Testis (tissue), 2 donors: ENCODE data around the gene IGBP1.

Experiments used
- CTCF ChIP-seq, 3 experiments: fragments of 450-650 bp in 2 of 3; fragments of 200-600 bp in 1 of 3; sonication (generic) in 1 of 3; IDR thresholded peaks; one replicate each; pipeline ENCODE4 v1.5.1; 2016 to 2019; ENCODE audit warnings: antibody characterized with exemption in 3 of 3, mild to moderate bottlenecking in 2 of 3, moderate library complexity in 1 of 3
- POLR2A ChIP-seq: fragments of 450-650 bp; IDR thresholded peaks from one replicate; pipeline ENCODE4 v1.6.1; 2017; ENCODE audit warnings: antibody characterized with exemption, mild to moderate bottlenecking, moderate library complexity

GRCh38 chrX:70087857-70088630, 45.2 kb upstream of the IGBP1 start:
- no peak for TF ChIP-seq POLR2A
- TF ChIP-seq CTCF (IDR thresholded peaks at IDR 0.05): no peak
